Measurements from ENCODE around the gene LRRC2.

DNA sequence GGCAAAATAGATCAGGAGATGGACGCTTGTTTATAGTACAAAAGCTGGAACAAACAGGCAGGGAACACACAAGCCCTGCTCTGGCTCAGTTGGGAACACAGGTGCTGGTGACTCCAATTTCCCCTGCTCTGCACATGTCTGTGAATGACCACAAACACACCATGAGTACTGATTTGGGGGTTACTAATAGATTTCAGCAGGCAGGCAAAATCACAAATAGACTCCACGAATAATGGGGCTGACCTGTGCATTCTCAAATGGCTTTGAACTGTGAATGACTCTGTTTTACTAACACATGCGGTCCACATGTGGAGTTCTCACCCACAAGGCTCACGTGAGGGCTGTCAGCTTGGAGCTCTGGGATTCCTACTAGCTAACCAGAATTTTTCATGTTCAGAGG lies 64.4 kb downstream of the LRRC2 start:
- no peak for TF ChIP-seq EZH2 (optimal IDR thresholded peaks at IDR 0.05; ENCODE audit: low read depth, low read length)
- TF ChIP-seq, protein P1, sequence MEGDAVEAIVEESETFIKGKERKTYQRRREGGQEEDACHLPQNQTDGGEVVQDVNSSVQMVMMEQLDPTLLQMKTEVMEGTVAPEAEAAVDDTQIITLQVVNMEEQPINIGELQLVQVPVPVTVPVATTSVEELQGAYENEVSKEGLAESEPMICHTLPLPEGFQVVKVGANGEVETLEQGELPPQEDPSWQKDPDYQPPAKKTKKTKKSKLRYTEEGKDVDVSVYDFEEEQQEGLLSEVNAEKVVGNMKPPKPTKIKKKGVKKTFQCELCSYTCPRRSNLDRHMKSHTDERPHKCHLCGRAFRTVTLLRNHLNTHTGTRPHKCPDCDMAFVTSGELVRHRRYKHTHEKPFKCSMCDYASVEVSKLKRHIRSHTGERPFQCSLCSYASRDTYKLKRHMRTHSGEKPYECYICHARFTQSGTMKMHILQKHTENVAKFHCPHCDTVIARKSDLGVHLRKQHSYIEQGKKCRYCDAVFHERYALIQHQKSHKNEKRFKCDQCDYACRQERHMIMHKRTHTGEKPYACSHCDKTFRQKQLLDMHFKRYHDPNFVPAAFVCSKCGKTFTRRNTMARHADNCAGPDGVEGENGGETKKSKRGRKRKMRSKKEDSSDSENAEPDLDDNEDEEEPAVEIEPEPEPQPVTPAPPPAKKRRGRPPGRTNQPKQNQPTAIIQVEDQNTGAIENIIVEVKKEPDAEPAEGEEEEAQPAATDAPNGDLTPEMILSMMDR (IDR thresholded peaks at IDR 0.05; ENCODE audit: low read length) = no peak
